ENCODE measurements around the gene CYP19A1.

The CYP19A1 gene

DNA sequence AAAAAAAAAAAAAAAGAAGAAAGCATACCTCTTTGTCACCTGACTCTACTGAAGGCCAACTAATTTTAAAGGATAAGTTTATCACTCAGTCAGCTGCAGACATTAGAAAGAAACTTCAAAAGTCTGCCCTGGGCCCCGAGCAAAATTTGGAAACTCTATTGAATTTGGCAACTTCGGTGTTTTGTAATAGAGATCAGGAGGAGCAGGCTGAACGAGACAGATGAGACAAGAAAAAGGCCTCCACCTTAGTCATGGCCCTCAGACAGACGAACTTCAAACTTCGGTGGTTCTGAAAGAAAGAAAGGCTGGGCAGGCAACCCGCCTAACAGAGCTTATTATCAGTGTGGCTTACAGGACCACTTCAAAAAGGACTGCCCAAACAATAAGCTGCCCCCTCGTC lies 21.6 kb upstream of the CYP19A1 start:
- no peak for DNase-seq (ENCODE audit: low read depth)

DNA sequence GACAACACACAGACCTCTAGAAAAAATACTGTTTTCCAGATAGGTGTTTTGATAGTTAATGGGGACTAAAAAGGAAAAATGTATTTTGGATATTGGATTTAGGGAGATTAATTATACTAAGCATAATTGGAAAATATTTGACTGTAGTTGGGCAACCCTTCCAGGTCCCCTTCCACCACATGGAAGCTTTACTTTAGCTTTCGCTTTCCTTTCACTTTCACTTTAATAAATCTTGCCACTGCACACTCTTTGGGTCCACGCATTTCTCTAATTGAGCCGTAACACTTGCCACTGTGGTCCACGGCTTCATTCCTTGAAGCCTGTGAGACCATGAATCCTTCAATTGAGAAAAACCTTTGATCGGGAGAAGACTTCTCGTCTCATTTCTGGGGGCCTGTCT lies 18.6 kb upstream of the CYP19A1 start:
- no peak for DNase-seq (ENCODE audit: low read depth)

GRCh38 chr15:51356147-51356546 lies 17.8 kb upstream of the CYP19A1 start:
- DNase-seq (ENCODE audit: low read depth) = no peak

DNA sequence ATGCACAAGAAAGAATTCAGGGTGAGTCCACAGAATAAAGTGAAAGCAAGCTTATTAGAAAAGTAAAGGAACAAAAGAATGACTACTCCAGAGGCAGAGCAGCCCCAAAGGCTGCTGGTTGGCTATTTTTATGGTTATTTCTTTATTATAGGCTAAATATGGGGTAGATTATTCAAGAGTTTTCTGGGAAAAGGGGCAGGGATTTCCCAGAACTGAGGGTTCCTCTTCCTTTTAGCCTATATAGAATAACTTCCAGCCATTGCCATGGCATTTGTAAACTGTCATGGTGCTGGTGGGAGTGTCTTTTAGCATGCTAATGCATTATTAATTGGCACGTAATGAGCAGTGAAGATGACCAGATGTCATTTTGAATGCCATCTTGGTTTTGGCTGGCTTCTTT lies 16.7 kb upstream of the CYP19A1 start:
- no peak for DNase-seq (ENCODE audit: low read depth)

- DNase-seq (ENCODE audit: low read depth) = no peak
Measured at GRCh38 chr15:51353976-51354375, 15.6 kb upstream of the CYP19A1 start.

- no peak for DNase-seq (ENCODE audit: low read depth)
Measured at GRCh38 chr15:51350723-51351122, 12.3 kb upstream of the CYP19A1 start.

GRCh38 chr15:51349156-51349844 lies 10.9 kb upstream of the CYP19A1 start:
- DNase-seq (ENCODE audit: low read depth) = peak; percentile 44

GRCh38 chr15:51348688-51349087 lies 10.3 kb upstream of the CYP19A1 start:
- DNase-seq (ENCODE audit: low read depth) = peak; percentile 57

DNA sequence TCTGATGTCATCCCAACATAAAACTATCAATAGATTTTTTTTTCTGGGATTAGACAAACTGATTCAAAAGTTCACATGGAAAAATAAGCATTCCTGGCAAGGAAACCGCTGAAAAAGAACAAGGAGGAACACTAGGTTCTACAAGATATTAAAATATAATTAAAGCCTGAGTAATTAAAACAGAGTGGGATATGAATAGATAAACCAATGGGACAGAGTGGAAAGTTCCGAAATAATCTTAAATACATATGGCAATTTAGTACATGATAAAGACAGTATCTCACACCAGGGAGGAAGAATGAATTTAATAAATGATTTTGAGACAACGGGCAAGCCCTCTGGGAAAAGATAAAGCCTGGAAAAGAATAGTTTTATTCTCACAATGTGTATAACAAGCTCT lies 7.7 kb upstream of the CYP19A1 start:
- DNase-seq (ENCODE audit: low read depth) = no peak

GRCh38 chr15:51343466-51343865 lies 5.1 kb upstream of the CYP19A1 start:
- no peak for DNase-seq (ENCODE audit: low read depth)

- no peak for DNase-seq (ENCODE audit: low read depth)
Measured at GRCh38 chr15:51342227-51342999, 4.0 kb upstream of the CYP19A1 start.

DNA sequence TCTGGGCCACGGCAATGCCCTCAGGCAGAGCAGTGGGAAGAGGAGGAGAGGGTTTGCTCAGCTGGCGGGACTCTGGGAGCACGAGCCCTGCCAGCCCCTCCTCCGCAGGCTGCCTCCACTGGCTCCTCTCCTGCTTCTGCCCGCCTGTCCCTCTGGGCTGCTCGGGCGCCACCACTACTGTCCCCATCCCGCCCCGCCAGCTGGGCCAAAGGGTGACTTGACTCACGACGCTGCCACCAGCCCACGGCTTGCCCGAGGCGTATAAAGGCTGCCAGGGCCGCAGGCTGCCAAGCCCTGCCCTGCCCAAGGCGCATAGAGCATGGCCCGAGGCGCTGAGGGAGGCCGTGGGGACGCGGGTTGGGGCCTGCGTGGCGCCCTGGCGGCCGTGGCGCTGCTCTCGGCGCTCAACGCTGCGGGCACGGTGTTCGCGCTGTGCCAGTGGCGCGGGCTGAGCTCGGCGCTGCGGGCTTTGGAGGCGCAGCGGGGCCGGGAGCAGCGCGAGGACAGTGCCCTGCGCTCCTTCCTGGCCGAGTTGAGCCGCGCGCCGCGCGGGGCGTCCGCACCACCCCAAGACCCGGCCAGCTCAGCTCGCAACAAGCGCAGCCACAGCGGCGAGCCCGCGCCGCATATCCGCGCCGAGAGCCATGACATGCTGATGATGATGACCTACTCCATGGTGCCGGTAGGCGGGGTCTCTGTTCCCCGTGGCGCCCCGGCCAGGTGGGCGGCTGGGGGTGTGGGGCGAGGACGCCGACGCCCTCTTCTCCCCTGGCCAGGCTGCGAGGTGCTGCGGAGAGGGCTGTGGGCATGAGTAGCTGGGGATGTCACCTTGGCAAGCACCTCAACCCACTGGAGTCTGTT lies 3.2 kb upstream of the CYP19A1 start, which contains the start of gene GLDN:
Gene GLDN (plus strand): TSS at position 290 of the 861 bp plus-strand sequence. CDS start 30 bp downstream, at position 320.
- no peak for DNase-seq (ENCODE audit: low read depth)

GRCh38 chr15:51335538-51336410 lies 2.6 kb downstream of the CYP19A1 start:
- DNase-seq (ENCODE audit: low read depth) = no peak

- no peak for DNase-seq (ENCODE audit: low read depth)
Measured at GRCh38 chr15:51335087-51335486, 3.3 kb downstream of the CYP19A1 start.

DNA sequence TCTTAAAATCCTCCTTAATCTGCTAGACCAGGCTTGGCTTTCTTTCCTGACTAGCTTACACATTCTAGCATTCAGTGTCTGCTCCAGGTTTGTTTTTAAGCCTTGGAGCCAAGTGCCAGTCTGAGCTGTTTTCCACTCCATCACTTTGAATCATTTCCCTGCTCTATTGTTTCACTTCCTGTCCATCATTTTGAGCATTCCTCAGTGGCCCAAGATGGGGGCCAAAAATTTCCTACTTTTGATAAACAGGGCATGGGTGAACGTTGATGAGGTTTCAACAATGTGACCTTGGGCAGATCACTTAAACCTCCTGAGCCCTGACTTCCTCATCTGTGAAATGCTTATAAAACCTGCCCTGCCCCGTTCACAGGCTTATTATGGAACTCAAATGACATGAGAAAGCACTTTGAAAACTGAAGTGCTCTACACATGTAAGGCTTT lies 4.4 kb downstream of the CYP19A1 start:
- DNase-seq (ENCODE audit: low read depth) = no peak

DNA sequence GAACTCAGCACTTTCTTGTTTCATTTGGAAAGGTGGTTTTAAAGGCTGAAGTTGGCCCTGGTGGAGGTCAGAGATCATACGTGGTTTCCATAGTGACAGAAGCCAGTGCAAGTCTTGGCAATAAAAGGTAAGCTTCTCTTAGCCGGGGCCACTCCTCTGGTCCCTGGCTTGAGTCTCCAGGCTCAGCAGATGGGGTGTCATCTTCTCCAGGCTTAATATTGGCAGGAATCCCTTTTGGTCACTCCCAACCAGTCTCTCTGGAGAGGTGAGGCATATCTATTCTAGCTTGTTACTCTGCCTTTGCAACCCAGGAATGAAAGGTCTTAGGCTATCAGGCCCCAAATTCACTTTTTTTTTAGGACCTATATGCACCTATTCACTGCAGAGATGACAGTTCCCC lies 4.8 kb downstream of the CYP19A1 start:
- no peak for DNase-seq (ENCODE audit: low read depth)

GRCh38 chr15:51332206-51333147 lies 5.9 kb downstream of the CYP19A1 start:
- DNase-seq (ENCODE audit: low read depth) = peak; percentile 51

GRCh38 chr15:51331141-51331540 lies 7.3 kb downstream of the CYP19A1 start:
- no peak for DNase-seq (ENCODE audit: low read depth)

DNA sequence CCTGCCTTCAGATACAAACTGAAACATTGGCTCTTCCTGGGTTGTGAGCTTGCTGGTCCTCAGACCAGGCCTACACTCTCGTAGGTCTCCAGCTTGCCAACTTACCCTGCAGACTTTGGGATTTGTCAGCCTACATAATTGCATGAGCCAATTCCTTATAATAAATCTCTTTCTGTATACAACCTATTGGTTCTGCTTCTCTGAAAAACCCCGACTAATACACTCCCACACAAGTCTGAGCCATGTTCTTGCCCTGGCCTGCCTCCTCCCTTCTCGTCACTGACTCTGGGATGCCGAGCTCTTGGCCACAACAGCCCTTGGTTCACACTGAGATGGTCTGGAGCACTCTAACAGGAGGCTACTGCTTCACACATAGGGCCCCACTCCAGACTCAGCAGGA lies 9.5 kb downstream of the CYP19A1 start:
- DNase-seq (ENCODE audit: low read depth) = no peak

GRCh38 chr15:51327081-51327480 lies 11.3 kb downstream of the CYP19A1 start:
- no peak for DNase-seq (ENCODE audit: low read depth)
